Liver (tissue), 9 donors: ENCODE results near the gene RASSF6. TPM values are rescaled to one million over a fixed set of nuclear protein-coding genes. Genes with fewer than 3 reads are reported as not detected.

Experiments
- DNase-seq: peaks from one replicate; pipeline ENCODE4 v3.0.0-alpha.2; 2017; ENCODE audit warnings: low spot score
- H3K27ac ChIP-seq, 2 donors: one replicate each; pipeline ENCODE4 v1.7.0; 2013; ENCODE audit warnings: inconsistent platforms in 2 of 2, low read length in 2 of 2, control low read depth in 1 of 2, low read depth in 1 of 2, mild to moderate bottlenecking in 1 of 2
- H3K27me3 ChIP-seq, 4 donors: one replicate each; pipeline versions ENCODE4 v1.6.1 to v1.7.0; 2013; ENCODE audit warnings: low read length in 3 of 4, inconsistent platforms in 1 of 4, mild to moderate bottlenecking in 1 of 4, moderate library complexity in 1 of 4; ENCODE audit not compliant: control insufficient read depth in 4 of 4, insufficient read depth in 4 of 4
- H3K36me3 ChIP-seq, 4 donors: one replicate each; pipeline versions ENCODE4 v1.6.1 to v1.7.0; 2013; ENCODE audit warnings: low read length in 3 of 4, mild to moderate bottlenecking in 3 of 4, low read depth in 1 of 4, moderate library complexity in 1 of 4; ENCODE audit not compliant: control insufficient read depth in 4 of 4, insufficient read depth in 3 of 4
- H3K4me1 ChIP-seq, 4 donors: one replicate each; pipeline versions ENCODE4 v1.6.1 to v1.7.0; 2013; ENCODE audit warnings: low read length in 3 of 4, mild to moderate bottlenecking in 3 of 4, moderate library complexity in 1 of 4; ENCODE audit not compliant: control insufficient read depth in 4 of 4, insufficient read depth in 4 of 4
- H3K4me3 ChIP-seq, 3 donors: one replicate each; pipeline versions ENCODE4 v1.6.1 to v1.7.0; 2013; ENCODE audit warnings: low read length in 3 of 3, control low read depth in 1 of 3, low read depth in 1 of 3, mild to moderate bottlenecking in 1 of 3
- H3K9ac ChIP-seq, 2 donors: one replicate each; pipeline ENCODE4 v1.7.0; 2013; ENCODE audit warnings: low read length in 2 of 2, mild to moderate bottlenecking in 2 of 2, moderate library complexity in 2 of 2, control low read depth in 1 of 2, low read depth in 1 of 2
- H3K9me3 ChIP-seq, 4 donors: one replicate each; pipeline versions ENCODE4 v1.6.1 to v1.7.0; 2013; ENCODE audit warnings: low read length in 3 of 4; ENCODE audit not compliant: control insufficient read depth in 4 of 4
- EGR1 ChIP-seq, 2 donors: IDR thresholded peaks; 2 replicates each; pipeline ENCODE4 v1.6.1; 2016 to 2018; ENCODE audit warnings: antibody characterized with exemption in 2 of 2, low read depth in 2 of 2
- FOXA1 ChIP-seq: IDR thresholded peaks from 2 replicates; pipeline ENCODE4 v1.6.1; 2016; ENCODE audit warnings: antibody characterized with exemption
- FOXA2 ChIP-seq: IDR thresholded peaks from 2 replicates; pipeline ENCODE4 v1.6.1; 2016; ENCODE audit warnings: antibody characterized with exemption
- GABPA ChIP-seq, 2 donors: IDR thresholded peaks in 1 of 2; conservative IDR thresholded peaks in 1 of 2; 2 replicates each; pipeline ENCODE4 v1.6.1; 2016; ENCODE audit warnings: antibody characterized with exemption in 2 of 2, mild to moderate bottlenecking in 1 of 2, moderate library complexity in 1 of 2
- HNF4A ChIP-seq, 2 donors: conservative IDR thresholded peaks; 2 replicates each; pipeline ENCODE4 v1.6.1; 2016; ENCODE audit warnings: antibody characterized with exemption in 2 of 2, mild to moderate bottlenecking in 2 of 2
- HNF4G ChIP-seq: IDR thresholded peaks from 2 replicates; pipeline ENCODE4 v1.6.1; 2016; ENCODE audit warnings: antibody characterized with exemption
- JUND ChIP-seq, 2 donors: IDR thresholded peaks; 2 replicates each; pipeline ENCODE4 v1.6.1; 2016; ENCODE audit warnings: antibody characterized with exemption in 2 of 2
- NR2F2 ChIP-seq: IDR thresholded peaks from 2 replicates; pipeline ENCODE4 v1.6.1; 2016; ENCODE audit warnings: antibody characterized with exemption
- RAD21 ChIP-seq, 2 donors: IDR thresholded peaks; 2 replicates each; pipeline ENCODE4 v1.6.1; 2016; ENCODE audit warnings: antibody characterized with exemption in 2 of 2, mild to moderate bottlenecking in 2 of 2
- RXRA ChIP-seq, 2 donors: IDR thresholded peaks; 2 replicates each; pipeline ENCODE4 v1.6.1; 2017 to 2018; ENCODE audit warnings: antibody characterized with exemption in 2 of 2, mild to moderate bottlenecking in 1 of 2
- SP1 ChIP-seq: IDR thresholded peaks from 2 replicates; pipeline ENCODE4 v1.6.1; 2018; ENCODE audit warnings: antibody characterized with exemption, mild to moderate bottlenecking
- TAF1 ChIP-seq: conservative IDR thresholded peaks from 2 replicates; pipeline ENCODE4 v1.6.1; 2016; ENCODE audit warnings: antibody characterized with exemption, mild to moderate bottlenecking
- YY1 ChIP-seq: IDR thresholded peaks from 2 replicates; pipeline ENCODE4 v1.6.1; 2016; ENCODE audit warnings: antibody characterized with exemption, mild to moderate bottlenecking
- polyA plus RNA-seq, 2 donors: library from polyadenylated mRNA; stranded (reverse) in 1 of 2; unstranded in 1 of 2; fragments of 200-250 nt in 1 of 2; fragments of >200 nt in 1 of 2; fragmentation: Nextera tagmentation in 1 of 2; extraction: Ambion mirVana in 1 of 2; gene quantifications; one replicate each; pipeline versions ENCODE4 v1.2.1 to v1.2.3, GENCODE V29; 2013 to 2015
- total RNA-seq, 2 donors: library from RNA; depleted of rRNA; stranded (reverse); fragments of >200 nt; gene quantifications; one replicate each; pipeline ENCODE4 v1.2.3, GENCODE V29; 2014
- TF ChIP-seq, protein P1 (sequence below): IDR thresholded peaks from 2 replicates; pipeline ENCODE4 v1.6.1; 2016; ENCODE audit warnings: antibody characterized with exemption
- TF ChIP-seq, protein P2 (sequence below): IDR thresholded peaks from 2 replicates; pipeline ENCODE4 v1.6.1; 2016; ENCODE audit warnings: antibody characterized with exemption, mild to moderate bottlenecking
- TF ChIP-seq, protein P3 (sequence below): fragments of 150-350 bp; IDR thresholded peaks from 2 replicates; pipeline ENCODE4 v1.5.1; 2017; ENCODE audit warnings: improper control_type of control experiment, low read depth, low read length; ENCODE audit not compliant: missing input control
- TF ChIP-seq, protein P4 (sequence below): IDR thresholded peaks from 2 replicates; pipeline ENCODE4 v1.6.1; 2016; ENCODE audit warnings: antibody characterized with exemption
- donor health status: healthy.
- donor health status: healthy.
- donor health status: healthy.
- donor health status: healthy.
- donor health status: healthy.

RASSF6 gene
- total and polyA plus RNA-seq, 4 donors = 0.08 to 0.38 (median 0.12) TPM

DNA sequence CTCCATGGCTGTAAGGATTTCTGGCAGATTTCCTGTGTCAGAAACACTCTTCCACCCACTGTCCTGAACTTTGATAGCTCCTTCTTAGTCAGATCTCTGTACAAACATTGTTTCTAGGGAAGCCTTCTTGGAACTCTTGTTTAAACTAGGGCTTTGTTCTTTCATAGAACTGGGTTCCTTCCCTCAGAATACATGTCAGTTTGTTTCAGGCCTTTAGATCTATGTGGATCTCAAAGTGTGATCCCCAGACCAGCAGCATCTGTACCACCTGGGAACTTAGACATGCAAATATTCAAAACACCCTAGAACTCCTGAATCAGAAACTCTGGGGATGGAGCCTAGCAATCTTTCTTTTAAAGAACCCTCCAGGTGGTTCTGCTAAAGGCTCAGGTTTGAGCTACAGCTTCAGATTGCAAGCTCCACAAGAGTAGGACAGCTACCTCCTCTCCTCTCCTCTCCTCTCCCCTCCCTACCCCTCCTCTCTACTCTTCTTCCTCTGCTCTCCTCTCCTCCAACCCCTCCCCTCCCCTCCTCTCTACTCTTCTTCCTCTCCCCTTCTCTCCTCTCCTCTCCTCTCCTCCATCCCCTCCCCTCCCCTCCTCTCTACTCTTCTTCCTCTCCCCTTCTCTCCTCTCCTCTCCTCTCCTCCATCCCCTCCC is 12.7 kb downstream of the RASSF6 start:
- H3K9ac ChIP-seq = no peak overlapping the region
- H3K27ac ChIP-seq = no peak overlapping the region
- H3K9me3 ChIP-seq = no peaks in the 10 kb centered on the region
- no peak for TF ChIP-seq RAD21 (IDR thresholded peaks at IDR 0.05)
- no peak for TF ChIP-seq FOXA1
- TF ChIP-seq NR2F2 = no peak
- TF ChIP-seq YY1 = no peak
- no peak for TF ChIP-seq RXRA (IDR thresholded peaks at IDR 0.05)
- TF ChIP-seq, protein P1, sequence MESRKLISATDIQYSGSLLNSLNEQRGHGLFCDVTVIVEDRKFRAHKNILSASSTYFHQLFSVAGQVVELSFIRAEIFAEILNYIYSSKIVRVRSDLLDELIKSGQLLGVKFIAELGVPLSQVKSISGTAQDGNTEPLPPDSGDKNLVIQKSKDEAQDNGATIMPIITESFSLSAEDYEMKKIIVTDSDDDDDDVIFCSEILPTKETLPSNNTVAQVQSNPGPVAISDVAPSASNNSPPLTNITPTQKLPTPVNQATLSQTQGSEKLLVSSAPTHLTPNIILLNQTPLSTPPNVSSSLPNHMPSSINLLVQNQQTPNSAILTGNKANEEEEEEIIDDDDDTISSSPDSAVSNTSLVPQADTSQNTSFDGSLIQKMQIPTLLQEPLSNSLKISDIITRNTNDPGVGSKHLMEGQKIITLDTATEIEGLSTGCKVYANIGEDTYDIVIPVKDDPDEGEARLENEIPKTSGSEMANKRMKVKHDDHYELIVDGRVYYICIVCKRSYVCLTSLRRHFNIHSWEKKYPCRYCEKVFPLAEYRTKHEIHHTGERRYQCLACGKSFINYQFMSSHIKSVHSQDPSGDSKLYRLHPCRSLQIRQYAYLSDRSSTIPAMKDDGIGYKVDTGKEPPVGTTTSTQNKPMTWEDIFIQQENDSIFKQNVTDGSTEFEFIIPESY = no peak
- TF ChIP-seq TAF1 = no peak
- no peak for TF ChIP-seq JUND (IDR thresholded peaks at IDR 0.05)
- TF ChIP-seq SP1 = no peak
- TF ChIP-seq GABPA (IDR thresholded peaks at IDR 0.05 in 1 of 2, conservative IDR thresholded peaks at IDR 0.05 in 1 of 2) = no peak
- no peak for TF ChIP-seq HNF4A (conservative IDR thresholded peaks at IDR 0.05)
- TF ChIP-seq HNF4G = no peak
- TF ChIP-seq, protein P2, sequence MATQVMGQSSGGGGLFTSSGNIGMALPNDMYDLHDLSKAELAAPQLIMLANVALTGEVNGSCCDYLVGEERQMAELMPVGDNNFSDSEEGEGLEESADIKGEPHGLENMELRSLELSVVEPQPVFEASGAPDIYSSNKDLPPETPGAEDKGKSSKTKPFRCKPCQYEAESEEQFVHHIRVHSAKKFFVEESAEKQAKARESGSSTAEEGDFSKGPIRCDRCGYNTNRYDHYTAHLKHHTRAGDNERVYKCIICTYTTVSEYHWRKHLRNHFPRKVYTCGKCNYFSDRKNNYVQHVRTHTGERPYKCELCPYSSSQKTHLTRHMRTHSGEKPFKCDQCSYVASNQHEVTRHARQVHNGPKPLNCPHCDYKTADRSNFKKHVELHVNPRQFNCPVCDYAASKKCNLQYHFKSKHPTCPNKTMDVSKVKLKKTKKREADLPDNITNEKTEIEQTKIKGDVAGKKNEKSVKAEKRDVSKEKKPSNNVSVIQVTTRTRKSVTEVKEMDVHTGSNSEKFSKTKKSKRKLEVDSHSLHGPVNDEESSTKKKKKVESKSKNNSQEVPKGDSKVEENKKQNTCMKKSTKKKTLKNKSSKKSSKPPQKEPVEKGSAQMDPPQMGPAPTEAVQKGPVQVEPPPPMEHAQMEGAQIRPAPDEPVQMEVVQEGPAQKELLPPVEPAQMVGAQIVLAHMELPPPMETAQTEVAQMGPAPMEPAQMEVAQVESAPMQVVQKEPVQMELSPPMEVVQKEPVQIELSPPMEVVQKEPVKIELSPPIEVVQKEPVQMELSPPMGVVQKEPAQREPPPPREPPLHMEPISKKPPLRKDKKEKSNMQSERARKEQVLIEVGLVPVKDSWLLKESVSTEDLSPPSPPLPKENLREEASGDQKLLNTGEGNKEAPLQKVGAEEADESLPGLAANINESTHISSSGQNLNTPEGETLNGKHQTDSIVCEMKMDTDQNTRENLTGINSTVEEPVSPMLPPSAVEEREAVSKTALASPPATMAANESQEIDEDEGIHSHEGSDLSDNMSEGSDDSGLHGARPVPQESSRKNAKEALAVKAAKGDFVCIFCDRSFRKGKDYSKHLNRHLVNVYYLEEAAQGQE = no peak
- TF ChIP-seq, protein P3, sequence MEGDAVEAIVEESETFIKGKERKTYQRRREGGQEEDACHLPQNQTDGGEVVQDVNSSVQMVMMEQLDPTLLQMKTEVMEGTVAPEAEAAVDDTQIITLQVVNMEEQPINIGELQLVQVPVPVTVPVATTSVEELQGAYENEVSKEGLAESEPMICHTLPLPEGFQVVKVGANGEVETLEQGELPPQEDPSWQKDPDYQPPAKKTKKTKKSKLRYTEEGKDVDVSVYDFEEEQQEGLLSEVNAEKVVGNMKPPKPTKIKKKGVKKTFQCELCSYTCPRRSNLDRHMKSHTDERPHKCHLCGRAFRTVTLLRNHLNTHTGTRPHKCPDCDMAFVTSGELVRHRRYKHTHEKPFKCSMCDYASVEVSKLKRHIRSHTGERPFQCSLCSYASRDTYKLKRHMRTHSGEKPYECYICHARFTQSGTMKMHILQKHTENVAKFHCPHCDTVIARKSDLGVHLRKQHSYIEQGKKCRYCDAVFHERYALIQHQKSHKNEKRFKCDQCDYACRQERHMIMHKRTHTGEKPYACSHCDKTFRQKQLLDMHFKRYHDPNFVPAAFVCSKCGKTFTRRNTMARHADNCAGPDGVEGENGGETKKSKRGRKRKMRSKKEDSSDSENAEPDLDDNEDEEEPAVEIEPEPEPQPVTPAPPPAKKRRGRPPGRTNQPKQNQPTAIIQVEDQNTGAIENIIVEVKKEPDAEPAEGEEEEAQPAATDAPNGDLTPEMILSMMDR = no peak
- TF ChIP-seq EGR1 (IDR thresholded peaks at IDR 0.05; ENCODE audit: low read depth in 2 of 2) = no peak
- no peak for TF ChIP-seq FOXA2
- TF ChIP-seq, protein P4, sequence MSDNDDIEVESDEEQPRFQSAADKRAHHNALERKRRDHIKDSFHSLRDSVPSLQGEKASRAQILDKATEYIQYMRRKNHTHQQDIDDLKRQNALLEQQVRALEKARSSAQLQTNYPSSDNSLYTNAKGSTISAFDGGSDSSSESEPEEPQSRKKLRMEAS = no peak
- H3K4me1 ChIP-seq = peaks cover 2 to 10% (median 3%) of the 10 kb centered on the region in 4 donors
- DNase-seq = no peak
- no peaks in the 10 kb centered on the region for H3K36me3 ChIP-seq
- no peak overlapping the region for H3K4me3 ChIP-seq
- H3K27me3 ChIP-seq = no peaks in the 10 kb centered on the region
